GM12864 (cell line): Measurements from ENCODE around the gene GRID1.

Experiments
- DNase-seq: peaks from one replicate; pipeline ENCODE4 v3.0.0-alpha.2; 2011; ENCODE audit warnings: low read depth
- H3K4me3 ChIP-seq: 2 replicates; pipeline ENCODE4 v1.5.1; 2011; ENCODE audit warnings: mild to moderate bottlenecking, low read depth, low read length, control low read depth
- CTCF ChIP-seq: IDR thresholded peaks from 2 replicates; pipeline ENCODE4 v1.5.1; 2011; ENCODE audit warnings: low read depth, mild to moderate bottlenecking, moderate library complexity, low read length, control low read depth, inconsistent platforms; ENCODE audit errors: missing control alignments

GRID1 gene

GRCh38 chr10:86169506-86170254 lies 196.9 kb downstream of the GRID1 start:
- no peak for TF ChIP-seq CTCF
- DNase-seq = no peak
- no peak overlapping the region for H3K4me3 ChIP-seq

GRCh38 chr10:86169066-86169465 lies 197.5 kb downstream of the GRID1 start:
- no peak for DNase-seq
- no peak overlapping the region for H3K4me3 ChIP-seq
- TF ChIP-seq CTCF = no peak

- no peak overlapping the region for H3K4me3 ChIP-seq
- no peak for TF ChIP-seq CTCF
- no peak for DNase-seq
Measured at GRCh38 chr10:86168256-86168655, 198.3 kb downstream of the GRID1 start.

- no peak for TF ChIP-seq CTCF
- no peak for DNase-seq
- H3K4me3 ChIP-seq = no peak overlapping the region
Measured at GRCh38 chr10:86167762-86168128, 198.8 kb downstream of the GRID1 start.

- TF ChIP-seq CTCF = no peak
- no peak for DNase-seq
- H3K4me3 ChIP-seq = no peak overlapping the region
Measured at GRCh38 chr10:86167121-86167761, 199.4 kb downstream of the GRID1 start.

GRCh38 chr10:86165666-86166065 lies 200.9 kb downstream of the GRID1 start:
- DNase-seq = no peak
- TF ChIP-seq CTCF = no peak
- no peak overlapping the region for H3K4me3 ChIP-seq
